ENCODE measurements around the gene SUSD3.

The SUSD3 gene

DNA sequence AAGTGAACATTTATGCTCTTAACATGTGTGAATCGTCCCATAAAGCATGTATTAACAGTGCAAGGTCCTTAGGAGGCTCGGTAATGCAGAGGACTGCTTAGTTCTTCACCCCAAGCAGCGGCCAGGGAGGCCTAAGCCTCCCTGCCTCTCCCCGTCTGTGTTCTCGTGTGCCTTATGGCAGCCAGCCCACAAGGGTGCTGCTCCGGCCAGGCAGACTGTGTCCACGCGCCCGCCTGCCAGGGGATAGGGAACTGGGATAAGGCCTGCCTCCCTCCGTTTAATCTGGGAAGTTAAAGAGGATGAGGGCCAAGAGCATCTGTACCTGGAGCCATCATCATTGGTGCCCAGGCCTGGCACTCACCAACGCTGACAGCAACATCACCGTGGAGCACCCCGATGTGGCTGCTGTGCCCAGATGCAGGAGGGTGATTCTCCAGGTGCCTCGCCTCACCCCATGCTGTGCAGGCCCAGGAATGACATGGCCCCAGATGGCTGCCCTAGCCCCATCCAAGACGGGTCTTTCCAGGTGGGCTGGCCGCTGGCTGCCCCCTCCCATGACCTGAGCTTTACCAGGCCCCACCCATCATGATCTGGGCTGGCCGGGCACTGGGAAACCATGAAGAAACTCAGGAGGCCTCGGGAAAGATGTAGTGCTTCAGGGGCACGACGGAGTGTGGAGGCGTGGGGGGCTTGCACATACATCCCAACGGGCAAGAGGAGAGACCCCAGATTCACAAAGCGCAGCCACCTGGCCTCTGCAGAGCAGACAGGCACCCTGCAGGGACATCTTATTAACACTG lies 35.6 kb upstream of the SUSD3 start:
- in situ Hi-C loops (cut with HindIII; ENCODE audit: low sequenced_read_pairs), result no loop called here
- no peak overlapping the region for H3K4me3 ChIP-seq (ENCODE audit: low read depth, low read length)
- DNase-seq (ENCODE audit: low read depth, low spot score), result no peak
- TF ChIP-seq, protein P1, sequence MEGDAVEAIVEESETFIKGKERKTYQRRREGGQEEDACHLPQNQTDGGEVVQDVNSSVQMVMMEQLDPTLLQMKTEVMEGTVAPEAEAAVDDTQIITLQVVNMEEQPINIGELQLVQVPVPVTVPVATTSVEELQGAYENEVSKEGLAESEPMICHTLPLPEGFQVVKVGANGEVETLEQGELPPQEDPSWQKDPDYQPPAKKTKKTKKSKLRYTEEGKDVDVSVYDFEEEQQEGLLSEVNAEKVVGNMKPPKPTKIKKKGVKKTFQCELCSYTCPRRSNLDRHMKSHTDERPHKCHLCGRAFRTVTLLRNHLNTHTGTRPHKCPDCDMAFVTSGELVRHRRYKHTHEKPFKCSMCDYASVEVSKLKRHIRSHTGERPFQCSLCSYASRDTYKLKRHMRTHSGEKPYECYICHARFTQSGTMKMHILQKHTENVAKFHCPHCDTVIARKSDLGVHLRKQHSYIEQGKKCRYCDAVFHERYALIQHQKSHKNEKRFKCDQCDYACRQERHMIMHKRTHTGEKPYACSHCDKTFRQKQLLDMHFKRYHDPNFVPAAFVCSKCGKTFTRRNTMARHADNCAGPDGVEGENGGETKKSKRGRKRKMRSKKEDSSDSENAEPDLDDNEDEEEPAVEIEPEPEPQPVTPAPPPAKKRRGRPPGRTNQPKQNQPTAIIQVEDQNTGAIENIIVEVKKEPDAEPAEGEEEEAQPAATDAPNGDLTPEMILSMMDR (IDR thresholded peaks at IDR 0.05; ENCODE audit: low read depth, low read length), result no peak

DNA sequence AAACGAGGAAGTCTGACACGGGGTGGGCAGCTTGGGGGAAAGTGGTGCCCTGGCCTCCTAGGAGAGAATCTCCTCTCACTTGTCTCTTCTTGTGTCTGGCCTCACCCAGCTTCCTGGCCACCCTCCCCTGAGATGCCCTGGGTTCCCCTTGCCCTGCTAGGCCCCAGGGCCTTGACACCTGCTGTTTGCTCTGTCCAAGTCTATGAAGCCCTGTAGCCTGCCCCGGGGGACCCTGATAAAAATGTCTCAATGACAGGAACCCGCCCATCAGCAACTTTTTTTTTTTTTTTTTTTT lies 35.0 kb upstream of the SUSD3 start:
- TF ChIP-seq, protein P1 (IDR thresholded peaks at IDR 0.05; ENCODE audit: low read depth, low read length), result no peak
- in situ Hi-C loops (cut with HindIII; ENCODE audit: low sequenced_read_pairs), result no loop called here
- no peak overlapping the region for H3K4me3 ChIP-seq (ENCODE audit: low read depth, low read length)
- no peak for DNase-seq (ENCODE audit: low read depth, low spot score)

DNA sequence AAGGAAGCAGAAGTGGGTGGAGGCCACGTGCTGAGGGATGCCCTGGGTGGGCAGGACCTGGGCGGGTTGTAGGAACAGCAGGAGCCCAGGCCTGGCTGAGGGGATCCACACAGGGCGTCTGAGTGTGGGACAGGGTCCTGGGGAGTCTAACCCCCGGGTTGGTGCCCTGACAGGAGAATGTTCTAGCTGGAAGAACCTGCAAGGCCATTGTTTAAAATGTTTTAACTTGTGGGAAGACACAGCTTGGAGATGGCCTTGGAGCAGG lies 33.9 kb upstream of the SUSD3 start:
- DNase-seq (ENCODE audit: low read depth, low spot score), result no peak
- TF ChIP-seq, protein P1 (IDR thresholded peaks at IDR 0.05; ENCODE audit: low read depth, low read length), result no peak
- in situ Hi-C loops (cut with HindIII; ENCODE audit: low sequenced_read_pairs), result no loop called here
- H3K4me3 ChIP-seq (ENCODE audit: low read depth, low read length), result no peak overlapping the region

DNA sequence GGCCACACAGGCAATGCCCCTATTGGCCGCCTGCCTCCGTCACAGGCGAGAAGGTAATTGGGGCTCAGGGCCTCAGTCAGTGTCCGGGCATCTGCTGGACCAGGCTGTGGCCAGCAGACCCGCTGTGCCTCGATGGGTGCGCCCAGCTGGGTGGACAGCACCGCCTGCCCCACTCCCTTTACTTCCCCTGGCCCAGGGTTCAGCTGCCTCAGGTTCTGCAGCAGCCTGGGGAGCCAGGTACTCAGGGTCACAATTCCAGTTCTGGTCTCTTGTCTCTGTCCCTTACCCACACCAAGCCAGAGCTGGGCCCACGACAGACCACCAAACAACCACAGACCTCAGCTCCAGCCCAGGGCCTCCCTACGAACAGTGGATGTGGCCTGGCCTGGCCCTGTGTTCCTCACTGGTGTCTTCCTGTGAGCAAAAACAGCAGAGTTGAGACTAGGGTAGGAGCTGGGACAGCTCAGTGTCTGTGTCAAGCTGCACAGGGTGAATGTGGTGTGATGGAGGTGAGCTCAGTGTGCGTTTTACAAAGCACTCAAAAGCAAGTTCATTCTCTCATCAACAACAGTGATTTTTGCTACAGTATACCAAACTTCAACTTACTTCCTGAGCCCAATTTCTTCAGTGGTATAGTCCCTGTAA lies 33.4 kb upstream of the SUSD3 start:
- TF ChIP-seq, protein P1 (IDR thresholded peaks at IDR 0.05; ENCODE audit: low read depth, low read length), result no peak
- in situ Hi-C loops (cut with HindIII; ENCODE audit: low sequenced_read_pairs), result no loop called here
- H3K4me3 ChIP-seq (ENCODE audit: low read depth, low read length), result no peak overlapping the region
- no peak for DNase-seq (ENCODE audit: low read depth, low spot score)

DNA sequence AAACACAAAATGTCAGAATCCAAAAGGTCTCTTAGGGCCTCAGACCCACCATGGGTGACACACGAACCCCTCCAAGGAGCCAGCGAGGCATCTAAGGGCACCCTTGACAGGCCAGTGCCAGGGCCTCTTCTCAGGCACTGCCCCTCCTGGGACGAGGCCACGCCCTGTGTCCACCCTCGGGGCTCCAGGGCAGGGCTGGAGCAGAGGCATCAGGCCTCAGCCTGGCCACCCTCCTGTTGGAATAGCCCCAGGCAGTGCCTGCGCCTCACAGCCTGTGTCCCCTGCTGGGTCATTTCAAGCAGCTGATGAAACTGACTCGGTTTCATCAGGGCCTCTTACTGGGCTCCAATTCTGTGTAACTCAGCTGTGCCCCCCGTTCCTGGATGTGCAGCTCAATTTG lies 32.8 kb upstream of the SUSD3 start:
- H3K4me3 ChIP-seq (ENCODE audit: low read depth, low read length), result no peak overlapping the region
- in situ Hi-C loops (cut with HindIII; ENCODE audit: low sequenced_read_pairs), result no loop called here
- TF ChIP-seq, protein P1 (IDR thresholded peaks at IDR 0.05; ENCODE audit: low read depth, low read length), result no peak
- DNase-seq (ENCODE audit: low read depth, low spot score), result no peak

DNA sequence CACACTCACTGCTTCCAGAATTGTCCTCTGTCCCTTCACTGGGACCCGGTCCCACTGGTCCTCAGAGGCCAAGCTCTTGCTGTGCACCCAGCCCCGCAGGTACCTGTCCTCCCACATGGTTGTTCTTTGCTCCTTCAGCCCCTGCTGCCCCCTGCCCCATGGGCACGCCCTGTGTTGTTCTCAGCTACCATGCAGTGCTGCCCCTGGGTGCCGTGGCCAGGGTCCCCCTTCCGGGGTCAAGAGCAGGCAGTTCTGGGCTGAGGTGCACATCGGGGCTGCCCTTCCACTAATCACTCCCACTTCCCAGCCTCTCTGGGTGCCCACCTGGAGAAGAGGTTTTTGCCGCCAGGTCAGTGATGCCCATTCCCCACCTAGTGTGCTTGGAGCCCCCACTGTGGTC lies 31.9 kb upstream of the SUSD3 start:
- no peak for DNase-seq (ENCODE audit: low read depth, low spot score)
- TF ChIP-seq, protein P1 (IDR thresholded peaks at IDR 0.05; ENCODE audit: low read depth, low read length), result no peak
- in situ Hi-C loops (cut with HindIII; ENCODE audit: low sequenced_read_pairs), result no loop called here
- no peak overlapping the region for H3K4me3 ChIP-seq (ENCODE audit: low read depth, low read length)
